ENCODE results near the gene OXCT2.
"Not testable (repeated sequence)": the region's sequence is repeated elsewhere in the genome, so short reads cannot be mapped to it uniquely, and the experiment has no call there.

OXCT2 gene

GRCh38 chr1:39771022-39771532 is at the start of gene OXCT2:
TSS of gene OXCT2 (minus strand) at chr1:39771348. CDS start at chr1:39771255, 93 bp downstream.
- not testable (repeated sequence) for DNase-seq

- no peak for DNase-seq
Observed at GRCh38 chr1:39819091-39819812, 48.1 kb upstream of the OXCT2 start.

GRCh38 chr1:39818482-39818881 is 47.3 kb upstream of the OXCT2 start:
- no peak for DNase-seq

- not testable (repeated sequence) for DNase-seq
Observed at GRCh38 chr1:39817091-39817932, 46.2 kb upstream of the OXCT2 start.

GRCh38 chr1:39816415-39817090 is 45.4 kb upstream of the OXCT2 start:
- DNase-seq, result peak; percentile 52

GRCh38 chr1:39812913-39813312 is 41.8 kb upstream of the OXCT2 start:
- DNase-seq, result no peak

- DNase-seq, result no peak
Observed at GRCh38 chr1:39808784-39809517, 37.8 kb upstream of the OXCT2 start.

GRCh38 chr1:39805385-39805784 is 34.2 kb upstream of the OXCT2 start:
- DNase-seq, result no peak

- no peak for DNase-seq
Observed at GRCh38 chr1:39802496-39803260, 31.5 kb upstream of the OXCT2 start.

GRCh38 chr1:39800471-39800835 is 29.3 kb upstream of the OXCT2 start:
- no peak for DNase-seq

- no peak for DNase-seq
Observed at GRCh38 chr1:39799770-39800470, 28.8 kb upstream of the OXCT2 start.

GRCh38 chr1:39798859-39799769 is 28.0 kb upstream of the OXCT2 start:
- DNase-seq, result not testable (repeated sequence)

GRCh38 chr1:39795651-39796050 is 24.5 kb upstream of the OXCT2 start:
- DNase-seq, result no peak

GRCh38 chr1:39791838-39792237 is 20.7 kb upstream of the OXCT2 start:
- DNase-seq, result no peak

GRCh38 chr1:39789571-39790110 is 18.5 kb upstream of the OXCT2 start:
- no peak for DNase-seq

GRCh38 chr1:39788758-39789570 is 17.8 kb upstream of the OXCT2 start, which contains the start of gene BMP8B:
TSS of gene BMP8B (minus strand) at chr1:39788865. CDS start at chr1:39788485, 380 bp downstream.
- peak; percentile 67 for DNase-seq

- DNase-seq, result no peak
Observed at GRCh38 chr1:39788426-39788757, 17.2 kb upstream of the OXCT2 start.

GRCh38 chr1:39787964-39788363 is 16.8 kb upstream of the OXCT2 start:
- DNase-seq, result not testable (repeated sequence)

GRCh38 chr1:39787468-39787867 is 16.3 kb upstream of the OXCT2 start:
- DNase-seq, result no peak

All from DMS79 treated with DMSO at 0.1 percent for 48 hours (cell line).